PC-9 (cell line): ENCODE data around the gene QPCT.

Experiments
- CTCF ChIP-seq: fragments of 200-600 bp; sonication (generic); conservative IDR thresholded peaks from 2 replicates; pipeline ENCODE4 v1.6.1; 2017; ENCODE audit warnings: mixed run types, antibody characterized with exemption, mild to moderate bottlenecking, moderate library complexity
- EZH2 ChIP-seq: fragments of 200-600 bp; sonication (generic); IDR thresholded peaks from 2 replicates; pipeline ENCODE4 v1.8.0; 2017; ENCODE audit warnings: antibody characterized with exemption, low read depth

DNA sequence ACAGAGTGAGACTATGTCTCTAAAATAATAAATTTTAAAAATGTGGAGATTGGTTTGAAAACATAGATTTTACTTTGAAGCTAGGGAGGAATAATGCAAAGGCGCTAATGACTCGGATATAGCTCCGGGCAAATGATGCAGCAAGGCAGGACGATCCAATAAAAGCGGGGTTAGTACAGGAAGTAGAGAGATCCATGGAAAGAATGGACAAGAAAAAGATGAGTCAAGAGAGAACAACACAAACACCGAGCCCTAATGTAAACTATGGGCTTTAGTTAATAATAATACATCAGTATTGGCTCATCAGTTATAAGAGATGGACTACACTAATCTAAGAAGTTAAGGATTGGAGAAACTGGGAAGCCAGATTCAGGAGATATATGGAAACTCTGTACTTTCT, 74.5 kb downstream of the QPCT start:
- TF ChIP-seq CTCF (no peak), EZH2 (no peak)
